Measurements from ENCODE around the gene CCDC197.
A peak's percentile ranks its signal among the peaks of the same experiment; 100 is the strongest.

The CCDC197 gene

GRCh38 chr14:93961620-93962019 is 35.5 kb upstream of the CCDC197 start:
- DNase-seq (ENCODE audit: low read depth): no peak

GRCh38 chr14:93962701-93963601 is 34.1 kb upstream of the CCDC197 start:
- DNase-seq (ENCODE audit: low read depth): peak; percentile 47

DNA sequence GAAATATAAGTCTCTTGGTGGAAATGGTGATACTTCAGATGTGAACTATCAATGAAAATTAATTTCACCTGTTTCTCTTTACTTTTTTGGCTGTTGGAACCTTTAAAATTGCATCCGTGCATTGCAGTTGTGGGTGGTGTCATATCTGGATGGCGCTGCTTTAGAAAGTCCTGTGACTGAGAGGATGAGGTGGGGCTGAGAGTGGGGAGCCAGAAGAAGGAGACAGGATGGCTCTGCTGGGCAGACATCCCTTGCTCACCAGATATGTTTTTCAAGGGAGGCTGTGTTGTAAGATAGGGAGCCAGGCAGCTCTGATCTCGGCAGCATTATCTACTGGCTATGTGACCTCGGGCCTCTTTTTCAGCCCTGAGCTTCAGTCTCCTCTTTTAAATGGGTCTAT is 33.4 kb upstream of the CCDC197 start:
- no peak for DNase-seq (ENCODE audit: low read depth)

GRCh38 chr14:93964281-93964680 is 32.8 kb upstream of the CCDC197 start:
- DNase-seq (ENCODE audit: low read depth): no peak

- DNase-seq (ENCODE audit: low read depth): no peak
Observed at GRCh38 chr14:93964820-93965286, 32.2 kb upstream of the CCDC197 start.

GRCh38 chr14:93965287-93965821 is 31.7 kb upstream of the CCDC197 start:
- DNase-seq (ENCODE audit: low read depth): no peak

GRCh38 chr14:93965946-93966474 is 31.1 kb upstream of the CCDC197 start:
- DNase-seq (ENCODE audit: low read depth): no peak

DNA sequence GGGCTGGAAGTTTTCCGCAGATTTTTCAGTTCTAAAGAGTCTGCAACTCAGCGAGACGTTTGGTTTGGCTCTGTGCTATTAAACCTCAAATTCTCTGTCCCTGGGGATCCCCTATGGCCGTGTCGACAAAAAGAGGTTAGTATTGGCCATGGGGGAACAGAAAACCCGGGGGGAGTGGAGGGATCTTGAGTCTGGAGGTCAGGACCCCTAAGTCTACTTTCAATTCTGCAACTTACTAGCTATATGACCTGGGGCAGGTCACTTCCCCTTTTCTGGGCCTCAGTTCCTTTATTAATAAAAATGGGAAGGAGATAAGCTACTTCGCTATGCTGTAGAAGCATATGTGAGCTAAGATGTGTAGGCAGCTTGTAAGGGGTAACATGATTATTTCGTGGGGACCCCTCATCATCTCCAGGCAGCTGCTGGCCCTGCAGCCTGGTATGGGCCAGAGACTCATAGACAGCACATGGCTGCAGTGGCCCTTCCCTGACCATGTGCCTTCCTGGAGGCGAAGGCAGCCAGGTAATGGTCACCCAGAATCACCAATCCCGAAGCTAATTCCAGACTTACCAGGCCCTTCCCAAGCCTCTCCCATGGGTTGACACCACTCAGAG is 29.4 kb upstream of the CCDC197 start:
- DNase-seq (ENCODE audit: low read depth): peak; percentile 44

DNA sequence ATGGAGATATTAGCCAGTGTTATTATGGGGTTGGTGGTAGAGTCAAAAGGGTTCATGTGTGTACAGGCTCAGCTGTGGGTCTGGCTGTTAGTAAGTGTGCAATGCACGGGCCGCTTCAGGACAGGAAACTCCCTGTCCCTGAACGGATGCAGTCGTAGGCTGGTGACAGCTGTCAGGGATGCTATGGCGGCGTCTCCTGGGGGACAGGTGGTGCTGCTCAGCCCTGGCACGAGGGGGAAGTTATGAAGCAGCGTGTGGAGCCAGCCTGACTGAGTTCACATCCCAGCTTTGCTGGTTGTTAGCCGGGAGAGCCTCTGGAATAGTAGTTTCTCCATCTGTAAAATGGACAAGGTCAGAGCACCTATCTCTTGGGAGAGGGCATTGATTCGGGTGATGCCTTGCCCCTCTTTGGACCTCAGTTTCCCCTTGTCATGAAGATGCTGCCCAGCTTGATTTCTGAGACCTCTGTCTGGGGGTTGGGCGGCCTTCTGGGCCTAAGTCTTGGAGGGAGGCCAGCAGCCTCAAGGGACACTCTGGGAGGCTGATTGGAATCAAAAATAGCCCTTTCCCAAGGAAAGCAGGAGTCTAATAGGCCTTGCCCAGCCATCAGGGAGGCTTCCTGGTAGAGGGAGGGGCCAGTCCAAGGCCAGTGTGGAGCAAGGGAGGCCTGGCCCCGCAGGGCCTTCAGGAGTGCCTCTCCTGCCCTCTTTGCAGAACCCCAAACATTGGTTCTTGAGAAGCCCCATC is 27.8 kb upstream of the CCDC197 start:
- DNase-seq (ENCODE audit: low read depth): no peak

DNA sequence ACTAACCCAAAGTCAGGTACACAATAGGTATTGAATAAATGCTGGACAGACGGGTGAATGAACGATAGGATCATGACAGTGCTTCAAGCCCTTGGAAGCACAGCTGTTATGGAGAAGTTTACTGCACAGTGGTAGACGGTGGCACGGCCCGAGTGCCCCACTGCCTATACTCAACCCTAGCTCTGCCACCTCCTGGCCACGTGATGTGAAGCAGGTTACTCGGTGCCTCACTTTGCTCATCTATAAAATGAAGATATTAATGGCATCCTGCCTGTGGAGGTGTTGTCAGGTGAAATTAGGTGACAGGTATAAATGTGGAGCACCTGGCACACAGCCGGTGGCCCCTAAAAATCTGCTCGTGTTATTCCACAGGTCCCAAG is 26.5 kb upstream of the CCDC197 start:
- DNase-seq (ENCODE audit: low read depth): no peak

DNA sequence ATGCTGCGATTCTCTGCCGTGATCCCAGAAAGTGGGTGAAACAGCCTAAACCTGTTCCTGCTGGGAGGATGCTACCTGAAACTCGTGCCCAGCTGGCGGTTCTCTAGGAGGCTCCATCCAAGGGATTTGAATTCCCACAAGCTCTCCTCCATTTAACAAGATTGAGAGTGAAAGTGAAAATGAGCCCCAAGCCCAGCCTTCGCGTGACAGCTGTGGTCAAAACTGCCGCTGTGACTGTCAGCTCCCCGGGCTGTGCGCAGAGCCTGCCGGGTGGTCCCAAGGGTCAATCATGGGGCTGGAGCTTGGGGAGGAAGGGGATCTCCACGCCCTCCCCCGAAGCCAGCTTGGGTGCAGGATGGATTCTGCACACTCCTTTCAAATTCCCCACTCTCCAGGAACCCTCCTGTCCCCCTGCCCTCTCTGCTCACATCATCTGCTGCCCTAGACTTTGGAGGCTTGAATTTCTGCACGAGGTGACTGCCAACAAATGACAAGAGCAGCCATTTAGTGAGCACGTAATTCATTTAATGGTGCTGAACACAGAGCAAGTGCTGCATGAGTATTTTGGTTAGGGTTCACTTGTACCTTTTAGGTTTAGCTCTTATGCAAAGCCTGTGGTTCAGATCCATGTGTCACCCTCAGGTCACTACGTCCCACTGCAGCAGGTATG is 26.0 kb upstream of the CCDC197 start:
- no peak for DNase-seq (ENCODE audit: low read depth)

- no peak for DNase-seq (ENCODE audit: low read depth)
Observed at GRCh38 chr14:93971635-93972027, 25.5 kb upstream of the CCDC197 start.

GRCh38 chr14:93972618-93973205 is 24.4 kb upstream of the CCDC197 start:
- DNase-seq (ENCODE audit: low read depth): no peak

GRCh38 chr14:93973607-93974006 is 23.5 kb upstream of the CCDC197 start:
- DNase-seq (ENCODE audit: low read depth): no peak

- DNase-seq (ENCODE audit: low read depth): no peak
Observed at GRCh38 chr14:93974299-93974698, 22.8 kb upstream of the CCDC197 start.

GRCh38 chr14:93974833-93975232 is 22.3 kb upstream of the CCDC197 start:
- no peak for DNase-seq (ENCODE audit: low read depth)

DNA sequence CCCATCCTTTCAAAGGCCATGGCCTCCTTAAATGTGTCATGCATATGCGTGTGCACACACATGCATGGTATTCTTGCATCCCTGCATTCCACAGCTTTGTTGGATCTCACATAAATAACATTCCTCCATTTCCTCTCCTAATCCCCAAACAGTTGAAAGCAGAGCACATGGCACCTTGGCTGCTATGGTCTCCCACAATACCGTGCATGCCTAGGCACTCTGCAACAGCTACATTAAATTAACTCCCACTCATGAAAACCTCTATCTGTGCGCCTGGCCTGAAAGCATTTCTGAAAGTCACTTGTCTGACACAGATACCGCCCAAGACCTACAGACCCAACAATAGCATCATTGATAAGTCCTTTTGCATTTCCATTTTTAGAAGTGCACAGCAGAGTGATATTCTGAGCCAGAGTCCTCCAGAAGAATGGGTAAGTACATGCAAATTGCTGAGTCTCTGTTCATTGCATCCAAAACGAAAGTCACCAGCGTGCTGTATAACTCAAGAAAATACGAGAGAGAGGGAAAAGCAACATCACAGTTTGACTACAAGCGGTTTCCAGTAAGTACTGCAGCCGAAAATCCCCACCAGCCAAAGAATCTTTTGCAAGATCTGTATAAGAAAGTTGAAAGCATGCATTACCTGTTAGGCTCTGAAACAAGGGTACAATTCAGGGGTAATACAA is 21.2 kb upstream of the CCDC197 start:
- DNase-seq (ENCODE audit: low read depth): no peak

DNA sequence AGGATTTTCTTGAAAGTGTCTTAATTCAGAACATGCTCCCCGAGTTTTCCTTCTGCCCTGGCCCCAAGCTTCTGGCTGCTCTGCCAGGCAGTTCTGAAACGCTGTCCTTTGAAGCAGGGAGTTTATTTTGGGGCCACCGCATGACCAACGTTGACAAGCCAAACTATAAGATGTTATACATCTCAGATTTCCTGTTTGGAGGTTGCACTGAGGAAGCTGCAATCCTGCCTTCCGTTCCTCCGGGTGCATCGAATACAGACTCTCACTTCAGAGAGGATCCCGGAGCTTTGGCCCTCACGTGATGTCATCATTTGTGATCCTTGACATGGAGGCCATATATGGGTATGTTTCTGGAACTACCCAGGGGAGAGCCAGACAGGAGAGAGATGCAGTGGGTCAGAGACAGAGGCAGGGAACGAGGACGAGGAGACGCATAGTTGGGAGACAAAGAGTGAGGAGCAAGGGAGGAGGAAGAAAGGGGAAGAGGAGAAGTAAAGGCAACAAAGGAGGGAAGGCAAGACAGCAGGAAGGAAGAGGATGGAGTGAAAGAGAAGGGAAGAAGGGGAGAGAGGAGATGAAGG is 20.5 kb upstream of the CCDC197 start, which contains the start of gene ASB2:
ASB2 (minus strand) TSS at position 94 of the 581 bp plus-strand sequence. CDS start 12,031 bp downstream, outside the sequence.
- no peak for DNase-seq (ENCODE audit: low read depth)

- no peak for DNase-seq (ENCODE audit: low read depth)
Observed at GRCh38 chr14:93977171-93977570, 19.9 kb upstream of the CCDC197 start.

Data from CMK (cell line).